Kidney (tissue), 14 donors: ENCODE data around the gene AXL. TPM values are rescaled to one million over a fixed set of nuclear protein-coding genes. Genes with fewer than 3 reads are reported as not detected.

Experiments
- DNase-seq, 5 donors: peaks; one replicate each; pipeline ENCODE4 v3.0.0-alpha.2; 2013 to 2020
- FAIRE-seq: peaks from 2 replicates; lab custom pipeline; 2012; peaks lifted over from hg19 to GRCh38; lab: Jason Lieb, UNC
- H3K27ac ChIP-seq, 2 donors: one replicate each; pipeline ENCODE4 v1.7.0; 2013; ENCODE audit warnings: low read depth in 2 of 2, low read length in 2 of 2, inconsistent platforms in 1 of 2
- H3K27me3 ChIP-seq: one replicate; pipeline ENCODE4 v1.7.1; 2013; ENCODE audit warnings: low read length, inconsistent platforms; ENCODE audit not compliant: control insufficient read depth, insufficient read depth
- H3K36me3 ChIP-seq, 3 donors: one replicate each; pipeline versions ENCODE4 v1.7.0 to v1.7.1; 2013; ENCODE audit warnings: low read length in 3 of 3, control low read depth in 1 of 3, inconsistent platforms in 1 of 3; ENCODE audit not compliant: insufficient read depth in 3 of 3, control insufficient read depth in 2 of 3
- H3K4me1 ChIP-seq, 3 donors: one replicate each; pipeline versions ENCODE4 v1.7.0 to v1.7.1; 2013; ENCODE audit warnings: low read length in 3 of 3, inconsistent platforms in 1 of 3, low read depth in 1 of 3; ENCODE audit not compliant: control insufficient read depth in 2 of 3, insufficient read depth in 2 of 3
- H3K4me3 ChIP-seq, 3 donors: one replicate each; pipeline versions ENCODE4 v1.7.0 to v1.8.1; 2013; ENCODE audit warnings: low read length in 3 of 3, control low read depth in 1 of 3, inconsistent platforms in 1 of 3
- H3K9ac ChIP-seq, 3 donors: one replicate each; pipeline versions ENCODE4 v1.7.0 to v1.7.1; 2013; ENCODE audit warnings: low read length in 3 of 3, control low read depth in 1 of 3, inconsistent platforms in 1 of 3
- H3K9me3 ChIP-seq, 3 donors: one replicate each; pipeline versions ENCODE4 v1.7.0 to v1.7.1; 2013; ENCODE audit warnings: low read length in 3 of 3, control low read depth in 1 of 3, inconsistent platforms in 1 of 3; ENCODE audit not compliant: control insufficient read depth in 2 of 3, insufficient read depth in 1 of 3
- CTCF ChIP-seq: IDR thresholded peaks from 3 replicates; pipeline ENCODE4 v1.5.1; 2012; ENCODE audit warnings: mild to moderate bottlenecking, moderate library complexity, borderline replicate concordance; ENCODE audit not compliant: insufficient read depth; ENCODE audit errors: extremely low read depth
- intact Hi-C: fragments of 100-400 bp; cut with DNase I; formaldehyde crosslinking; loops from one replicate; pipeline ENCODE4 v1.11.1; 2022
- polyA plus RNA-seq: library from polyadenylated mRNA; stranded (reverse); fragments of 350-450 nt; fragmentation: Illumina TruSeq; extraction: RNeasy Lipid Tissue Mini Kit (QIAGEN cat#74804); gene quantifications from one replicate; pipeline ENCODE4 v1.2.3, GENCODE V29; 2014; ENCODE audit warnings: low read depth, low replicate concordance; ENCODE audit not compliant: insufficient read depth
- total RNA-seq: library from RNA; stranded (reverse); fragmentation: NEBNext Ultra II Directional; extraction: Animal tissue kit (Norgen Biotek cat#: 25700); gene quantifications from one replicate; pipeline ENCODE4 v1.2.1, GENCODE V29; 2021
- donor health status: control.
- donor health status: control.
- donor health status: control.
- donor health status: control.
- donor health status: control.
- donor health status: DM: yes; HTN: yes; CAD: no.
- donor health status: Normal renal cell carcinoma (clear cell type).

AXL gene
- total and polyA plus RNA-seq, 2 donors from 2014 or later, result 6.3 to 37.4 TPM

GRCh38 chr19:41195675-41196497, 23.1 kb upstream of the AXL start:
- Histone ChIP-seq H3K4me3 (no peak overlapping the region), H3K36me3 (no peaks in the 10 kb centered on the region), H3K9me3 (no peaks in the 10 kb centered on the region), H3K4me1 (peaks cover 0 to 2% (median 0%) of the 10 kb centered on the region in 3 donors), H3K27ac (no peak overlapping the region), H3K9ac (no peak overlapping the region), H3K27me3 (peaks cover 8% of the 10 kb centered on the region)
- intact Hi-C loops, result no loop called here
- FAIRE-seq, result no peak
- DNase-seq, result no peak
- no peak for TF ChIP-seq CTCF

DNA sequence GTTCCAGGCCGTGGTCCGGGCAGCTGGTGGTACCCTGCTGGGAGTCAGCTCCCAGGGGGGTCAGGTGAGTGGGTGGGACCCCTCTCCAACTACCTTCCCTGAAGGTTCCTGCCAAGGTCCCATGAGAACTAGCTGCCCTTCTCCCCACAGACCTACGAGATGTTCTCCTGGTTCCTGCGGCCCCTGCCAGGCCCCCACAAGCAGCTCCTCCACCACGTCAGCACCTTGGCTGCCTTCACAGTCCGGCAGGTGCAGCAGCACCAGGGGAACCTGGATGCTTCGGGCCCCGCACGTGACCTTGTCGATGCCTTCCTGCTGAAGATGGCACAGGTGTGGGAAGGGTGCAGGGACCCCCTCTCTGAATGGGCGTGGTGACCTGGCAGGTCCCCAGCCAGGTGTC, 20.5 kb upstream of the AXL start:
- H3K36me3 ChIP-seq, result no peaks in the 10 kb centered on the region
- H3K9me3 ChIP-seq, result no peaks in the 10 kb centered on the region
- no peaks in the 10 kb centered on the region for H3K27me3 ChIP-seq
- no peak for TF ChIP-seq CTCF
- intact Hi-C loops, result no loop called here
- FAIRE-seq (no peak), DNase-seq (no peak)
- H3K27ac ChIP-seq, result no peak overlapping the region
- no peak overlapping the region for H3K9ac ChIP-seq
- H3K4me3 ChIP-seq, result no peak overlapping the region
- no peaks in the 10 kb centered on the region for H3K4me1 ChIP-seq

DNA sequence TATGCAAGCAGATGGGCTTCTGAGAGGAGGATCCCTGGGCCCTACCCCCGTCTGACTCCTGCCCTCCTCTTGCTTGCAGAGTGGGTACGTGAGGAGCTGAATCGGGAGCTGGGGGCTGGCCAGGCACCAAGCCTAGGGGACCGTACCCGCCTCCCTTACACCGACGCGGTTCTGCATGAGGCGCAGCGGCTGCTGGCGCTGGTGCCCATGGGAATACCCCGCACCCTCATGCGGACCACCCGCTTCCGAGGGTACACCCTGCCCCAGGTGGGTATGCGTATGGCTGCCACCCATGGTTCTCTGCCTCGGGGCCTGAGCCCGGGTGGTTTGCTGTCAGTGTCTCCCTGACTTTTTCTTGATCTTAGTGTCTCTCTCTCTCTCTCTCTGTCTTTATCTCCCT, 15.7 kb upstream of the AXL start:
- no peaks in the 10 kb centered on the region for H3K36me3 ChIP-seq
- H3K9me3 ChIP-seq, result no peaks in the 10 kb centered on the region
- no peak overlapping the region for H3K27ac ChIP-seq
- H3K4me3 ChIP-seq, result no peak overlapping the region
- no peaks in the 10 kb centered on the region for H3K4me1 ChIP-seq
- no peaks in the 10 kb centered on the region for H3K27me3 ChIP-seq
- no peak for DNase-seq
- FAIRE-seq, result no peak
- intact Hi-C loops, result loop anchor here (5.0 kb wide), 1 partner anchor 54 kb away; no protein-coding TSS in a partner anchor
- H3K9ac ChIP-seq, result no peak overlapping the region
- TF ChIP-seq CTCF, result no peak
